Progenitor cell of endocrine pancreas (in vitro differentiated cells): Measurements from ENCODE around the gene EEPD1. TPM values are rescaled to one million over a fixed set of nuclear protein-coding genes. Genes with fewer than 3 reads are reported as not detected.

ENCODE experiments used
- DNase-seq: peaks from one replicate; pipeline ENCODE4 v3.0.0; 2021; ENCODE audit warnings: low spot score; ENCODE audit not compliant: unreplicated experiment
- H3K27ac Mint-ChIP-seq: 2 replicates; pipeline ENCODE4 v1.8.0; 2021; ENCODE audit warnings: mild to moderate bottlenecking, moderate library complexity, mixed read lengths
- H3K27me3 Mint-ChIP-seq: 2 replicates; pipeline ENCODE4 v1.8.0; 2021; ENCODE audit warnings: mixed read lengths
- H3K36me3 Mint-ChIP-seq: 2 replicates; pipeline ENCODE4 v1.8.0; 2022; ENCODE audit warnings: mixed read lengths; ENCODE audit not compliant: insufficient read depth
- H3K4me1 Mint-ChIP-seq: 2 replicates; pipeline ENCODE4 v1.8.0; 2021; ENCODE audit warnings: low read depth, mixed read lengths
- H3K4me3 Mint-ChIP-seq: 2 replicates; pipeline ENCODE4 v1.8.0; 2021; ENCODE audit warnings: low read depth, mild to moderate bottlenecking, moderate library complexity, mixed read lengths
- H3K9me3 Mint-ChIP-seq: 2 replicates; pipeline ENCODE4 v1.8.0; 2021; ENCODE audit warnings: low read depth, mixed read lengths
- total RNA-seq: library from RNA; stranded (reverse); gene quantifications from 2 replicates; pipeline ENCODE4 v1.2.1, GENCODE V29; 2021
- TF ChIP-seq, protein P1 (sequence below): fragments of 200-600 bp; sonication (generic); IDR thresholded peaks from one replicate; pipeline ENCODE4 v1.5.0; 2021; ENCODE audit warnings: antibody characterized with exemption, mild to moderate bottlenecking; ENCODE audit not compliant: unreplicated experiment

Gene EEPD1
- total RNA-seq, 1 donor from 2014 or later = 10.6 TPM

- H3K4me3 Mint-ChIP-seq = no peak overlapping the region
- H3K27ac Mint-ChIP-seq = peak overlapping the region; percentile 81
- no peaks in the 10 kb centered on the region for H3K36me3 Mint-ChIP-seq
- H3K9me3 Mint-ChIP-seq = no peaks in the 10 kb centered on the region
- H3K27me3 Mint-ChIP-seq = no peaks in the 10 kb centered on the region
- no peak for DNase-seq
- peaks cover 25% of the 10 kb centered on the region for H3K4me1 Mint-ChIP-seq
- TF ChIP-seq, protein P1, sequence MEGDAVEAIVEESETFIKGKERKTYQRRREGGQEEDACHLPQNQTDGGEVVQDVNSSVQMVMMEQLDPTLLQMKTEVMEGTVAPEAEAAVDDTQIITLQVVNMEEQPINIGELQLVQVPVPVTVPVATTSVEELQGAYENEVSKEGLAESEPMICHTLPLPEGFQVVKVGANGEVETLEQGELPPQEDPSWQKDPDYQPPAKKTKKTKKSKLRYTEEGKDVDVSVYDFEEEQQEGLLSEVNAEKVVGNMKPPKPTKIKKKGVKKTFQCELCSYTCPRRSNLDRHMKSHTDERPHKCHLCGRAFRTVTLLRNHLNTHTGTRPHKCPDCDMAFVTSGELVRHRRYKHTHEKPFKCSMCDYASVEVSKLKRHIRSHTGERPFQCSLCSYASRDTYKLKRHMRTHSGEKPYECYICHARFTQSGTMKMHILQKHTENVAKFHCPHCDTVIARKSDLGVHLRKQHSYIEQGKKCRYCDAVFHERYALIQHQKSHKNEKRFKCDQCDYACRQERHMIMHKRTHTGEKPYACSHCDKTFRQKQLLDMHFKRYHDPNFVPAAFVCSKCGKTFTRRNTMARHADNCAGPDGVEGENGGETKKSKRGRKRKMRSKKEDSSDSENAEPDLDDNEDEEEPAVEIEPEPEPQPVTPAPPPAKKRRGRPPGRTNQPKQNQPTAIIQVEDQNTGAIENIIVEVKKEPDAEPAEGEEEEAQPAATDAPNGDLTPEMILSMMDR = no peak
These were observed 50.2 kb downstream of the EEPD1 start for GRCh38 chr7:36203071-36203790.

- no peaks in the 10 kb centered on the region for H3K36me3 Mint-ChIP-seq
- DNase-seq = no peak
- H3K27ac Mint-ChIP-seq = no peak overlapping the region
- H3K4me3 Mint-ChIP-seq = no peak overlapping the region
- peaks cover 27% of the 10 kb centered on the region for H3K4me1 Mint-ChIP-seq
- TF ChIP-seq, protein P1 = no peak
- H3K9me3 Mint-ChIP-seq = no peaks in the 10 kb centered on the region
- H3K27me3 Mint-ChIP-seq = no peaks in the 10 kb centered on the region
These were observed 51.1 kb downstream of the EEPD1 start for GRCh38 chr7:36204044-36204663.

GRCh38 chr7:36204929-36205635, 52.0 kb downstream of the EEPD1 start:
- TF ChIP-seq, protein P1 = no peak
- Mint-ChIP-seq H3K27me3 (no peaks in the 10 kb centered on the region), H3K9me3 (no peaks in the 10 kb centered on the region), H3K4me3 (no peak overlapping the region), H3K36me3 (no peaks in the 10 kb centered on the region), H3K4me1 (peaks cover 28% of the 10 kb centered on the region), H3K27ac (peak overlapping the region; percentile 22)
- DNase-seq = no peak

- Mint-ChIP-seq H3K27ac (no peak overlapping the region), H3K4me1 (peaks cover 32% of the 10 kb centered on the region)
These were observed 52.7 kb downstream of the EEPD1 start for GRCh38 chr7:36205803-36206202.

More at GRCh38 chr7:36205803-36206202, 52.7 kb downstream of the EEPD1 start:
- no peak for DNase-seq
- no peak overlapping the region for H3K4me3 Mint-ChIP-seq
- H3K27me3 Mint-ChIP-seq = no peaks in the 10 kb centered on the region
- no peaks in the 10 kb centered on the region for H3K36me3 Mint-ChIP-seq
- no peaks in the 10 kb centered on the region for H3K9me3 Mint-ChIP-seq
- TF ChIP-seq, protein P1 = no peak
